ENCODE measurements around the gene NR6A1.

The NR6A1 gene

DNA sequence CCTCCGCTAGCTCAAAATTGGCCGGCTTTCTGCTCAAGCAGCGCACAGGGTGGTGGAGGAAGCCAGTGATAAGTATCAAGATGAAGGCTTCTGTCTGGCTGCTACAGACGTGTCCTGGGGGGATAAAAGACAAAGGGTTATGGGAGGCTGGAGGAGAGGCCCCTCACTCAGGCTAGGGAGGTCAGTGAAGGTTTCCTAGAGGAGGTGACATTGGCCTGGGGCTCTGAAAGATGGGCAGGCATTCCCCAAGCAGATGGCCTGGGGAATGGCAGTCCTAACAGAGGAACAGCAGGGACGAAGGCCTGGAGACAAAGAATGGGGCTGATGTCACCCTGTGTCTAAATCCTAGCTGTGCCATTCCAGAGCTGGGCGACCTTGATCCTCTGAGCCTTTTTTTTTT, 38.1 kb upstream of the NR6A1 start:
- no peak overlapping the region for H3K27ac ChIP-seq (ENCODE audit: low read depth, low read length)
- H3K27me3 ChIP-seq (ENCODE audit: low read length): no peaks in the 10 kb centered on the region
- H3K36me3 ChIP-seq (ENCODE audit: low read length): no peaks in the 10 kb centered on the region
- H3K9me3 ChIP-seq (ENCODE audit: insufficient read depth, low read length): no peaks in the 10 kb centered on the region
- no peak overlapping the region for H3K4me2 ChIP-seq (ENCODE audit: low read depth, low read length, poor library complexity, severe bottlenecking)
- H3K79me2 ChIP-seq (ENCODE audit: insufficient read depth, low read length): no peaks in the 10 kb centered on the region
- no peaks in the 10 kb centered on the region for H3K9me2 ChIP-seq (replicated peaks; ENCODE audit: insufficient read depth, low read length)
- H3K4me3 ChIP-seq (ENCODE audit: insufficient read depth, low read length, poor library complexity, severe bottlenecking): no peak overlapping the region
- TF ChIP-seq, protein P1, sequence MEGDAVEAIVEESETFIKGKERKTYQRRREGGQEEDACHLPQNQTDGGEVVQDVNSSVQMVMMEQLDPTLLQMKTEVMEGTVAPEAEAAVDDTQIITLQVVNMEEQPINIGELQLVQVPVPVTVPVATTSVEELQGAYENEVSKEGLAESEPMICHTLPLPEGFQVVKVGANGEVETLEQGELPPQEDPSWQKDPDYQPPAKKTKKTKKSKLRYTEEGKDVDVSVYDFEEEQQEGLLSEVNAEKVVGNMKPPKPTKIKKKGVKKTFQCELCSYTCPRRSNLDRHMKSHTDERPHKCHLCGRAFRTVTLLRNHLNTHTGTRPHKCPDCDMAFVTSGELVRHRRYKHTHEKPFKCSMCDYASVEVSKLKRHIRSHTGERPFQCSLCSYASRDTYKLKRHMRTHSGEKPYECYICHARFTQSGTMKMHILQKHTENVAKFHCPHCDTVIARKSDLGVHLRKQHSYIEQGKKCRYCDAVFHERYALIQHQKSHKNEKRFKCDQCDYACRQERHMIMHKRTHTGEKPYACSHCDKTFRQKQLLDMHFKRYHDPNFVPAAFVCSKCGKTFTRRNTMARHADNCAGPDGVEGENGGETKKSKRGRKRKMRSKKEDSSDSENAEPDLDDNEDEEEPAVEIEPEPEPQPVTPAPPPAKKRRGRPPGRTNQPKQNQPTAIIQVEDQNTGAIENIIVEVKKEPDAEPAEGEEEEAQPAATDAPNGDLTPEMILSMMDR (IDR thresholded peaks at IDR 0.05; ENCODE audit: insufficient read depth, low read length, poor library complexity, severe bottlenecking): no peak
- no peak for TF ChIP-seq EZH2phosphoT487 (conservative IDR thresholded peaks at IDR 0.05; ENCODE audit: low read length)
- no peak overlapping the region for H3K9ac ChIP-seq (ENCODE audit: low read length)
- H2AFZ ChIP-seq (ENCODE audit: low read depth, low read length, severe bottlenecking): no peak overlapping the region
- no peaks in the 10 kb centered on the region for H3F3A ChIP-seq (ENCODE audit: insufficient read depth)
- H4K20me1 ChIP-seq (ENCODE audit: low read depth, low read length): no peaks in the 10 kb centered on the region

DNA sequence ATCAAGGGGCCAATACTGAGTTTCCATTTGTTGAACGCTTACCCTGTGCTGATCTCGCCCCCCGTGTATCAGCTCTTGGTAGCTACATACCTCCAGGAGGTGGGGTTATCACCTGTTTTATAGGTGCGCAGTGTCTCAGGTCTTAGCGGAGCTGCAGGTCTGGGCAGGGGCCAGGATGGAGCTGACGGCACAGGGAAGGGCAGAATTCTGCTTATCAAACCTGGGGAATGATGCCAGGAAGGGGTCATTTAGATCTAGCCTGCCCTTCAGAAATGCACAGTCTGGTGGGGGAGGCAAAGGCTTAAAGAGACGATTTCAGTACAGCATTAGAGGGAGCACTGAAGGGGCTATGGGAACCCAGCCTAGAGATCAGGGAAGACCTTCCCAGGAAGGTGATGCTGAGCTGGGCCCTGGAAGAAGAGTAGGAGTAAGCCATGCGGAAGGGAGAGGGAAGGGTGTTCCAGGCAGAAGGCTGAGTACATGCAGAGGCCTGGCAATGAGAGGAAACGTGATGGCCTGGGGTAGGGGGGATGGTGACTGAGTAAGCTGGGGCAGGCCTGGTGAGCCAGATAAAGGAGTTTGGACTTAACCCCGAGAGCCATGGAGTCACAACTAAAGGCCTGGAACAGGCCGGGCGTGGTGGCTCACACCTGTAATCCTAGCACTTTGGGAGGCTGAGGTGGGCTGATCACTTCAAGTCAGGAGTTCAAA, 37.3 kb upstream of the NR6A1 start:
- H3F3A ChIP-seq (ENCODE audit: insufficient read depth): no peaks in the 10 kb centered on the region
- no peaks in the 10 kb centered on the region for H3K36me3 ChIP-seq (ENCODE audit: low read length)
- no peaks in the 10 kb centered on the region for H3K79me2 ChIP-seq (ENCODE audit: insufficient read depth, low read length)
- no peaks in the 10 kb centered on the region for H3K27me3 ChIP-seq (ENCODE audit: low read length)
- no peaks in the 10 kb centered on the region for H3K9me3 ChIP-seq (ENCODE audit: insufficient read depth, low read length)
- no peaks in the 10 kb centered on the region for H3K9me2 ChIP-seq (replicated peaks; ENCODE audit: insufficient read depth, low read length)
- TF ChIP-seq, protein P1 (IDR thresholded peaks at IDR 0.05; ENCODE audit: insufficient read depth, low read length, poor library complexity, severe bottlenecking): no peak
- no peak for TF ChIP-seq EZH2phosphoT487 (conservative IDR thresholded peaks at IDR 0.05; ENCODE audit: low read length)
- H3K4me3 ChIP-seq (ENCODE audit: insufficient read depth, low read length, poor library complexity, severe bottlenecking): no peak overlapping the region
- no peaks in the 10 kb centered on the region for H4K20me1 ChIP-seq (ENCODE audit: low read depth, low read length)
- H3K27ac ChIP-seq (ENCODE audit: low read depth, low read length): no peak overlapping the region
- no peak overlapping the region for H3K4me2 ChIP-seq (ENCODE audit: low read depth, low read length, poor library complexity, severe bottlenecking)
- H3K9ac ChIP-seq (ENCODE audit: low read length): no peak overlapping the region
- H2AFZ ChIP-seq (ENCODE audit: low read depth, low read length, severe bottlenecking): no peak overlapping the region

DNA sequence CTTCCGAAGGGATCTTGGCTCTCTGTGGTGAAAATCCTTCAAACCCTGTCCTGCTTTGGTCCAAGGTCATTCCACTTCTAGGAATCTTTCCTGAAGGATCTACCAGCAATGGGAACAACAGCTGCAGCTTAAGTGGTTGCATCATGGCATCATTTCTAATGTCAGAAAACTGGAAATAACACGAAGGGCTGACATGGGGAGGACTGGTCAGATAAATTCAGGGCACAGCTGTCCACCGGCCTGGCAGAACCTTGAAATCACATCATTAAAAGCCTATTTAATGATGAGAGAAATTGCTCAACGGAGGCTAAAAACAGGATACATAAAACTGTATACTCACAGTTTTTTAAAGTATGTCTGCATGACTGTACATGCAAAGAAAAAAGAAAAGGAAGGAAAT, 34.1 kb upstream of the NR6A1 start:
- TF ChIP-seq, protein P1 (IDR thresholded peaks at IDR 0.05; ENCODE audit: insufficient read depth, low read length, poor library complexity, severe bottlenecking): no peak
- no peak for TF ChIP-seq EZH2phosphoT487 (conservative IDR thresholded peaks at IDR 0.05; ENCODE audit: low read length)
- no peaks in the 10 kb centered on the region for H4K20me1 ChIP-seq (ENCODE audit: low read depth, low read length)
- no peaks in the 10 kb centered on the region for H3F3A ChIP-seq (ENCODE audit: insufficient read depth)
- no peak overlapping the region for H3K27ac ChIP-seq (ENCODE audit: low read depth, low read length)
- H3K9ac ChIP-seq (ENCODE audit: low read length): no peak overlapping the region
- no peak overlapping the region for H3K4me2 ChIP-seq (ENCODE audit: low read depth, low read length, poor library complexity, severe bottlenecking)
- no peaks in the 10 kb centered on the region for H3K9me2 ChIP-seq (replicated peaks; ENCODE audit: insufficient read depth, low read length)
- H3K9me3 ChIP-seq (ENCODE audit: insufficient read depth, low read length): no peaks in the 10 kb centered on the region
- H2AFZ ChIP-seq (ENCODE audit: low read depth, low read length, severe bottlenecking): no peak overlapping the region
- H3K4me3 ChIP-seq (ENCODE audit: insufficient read depth, low read length, poor library complexity, severe bottlenecking): no peak overlapping the region
- no peaks in the 10 kb centered on the region for H3K36me3 ChIP-seq (ENCODE audit: low read length)
- no peaks in the 10 kb centered on the region for H3K27me3 ChIP-seq (ENCODE audit: low read length)
- H3K79me2 ChIP-seq (ENCODE audit: insufficient read depth, low read length): no peaks in the 10 kb centered on the region
